C4-2B (cell line): ENCODE results near the gene RUNDC3A.

Experiments used
- H3K27ac ChIP-seq: fragments of 450-650 bp; 2 replicates; pipeline ENCODE4 v1.5.1; 2017
- CTCF ChIP-seq: fragments of 450-650 bp; conservative IDR thresholded peaks from 2 replicates; pipeline ENCODE4 v1.5.1; 2017; ENCODE audit warnings: mild to moderate bottlenecking
- ZFX ChIP-seq: fragments of 450-650 bp; IDR thresholded peaks from 2 replicates; pipeline ENCODE4 v1.6.1; 2017

RUNDC3A gene

DNA sequence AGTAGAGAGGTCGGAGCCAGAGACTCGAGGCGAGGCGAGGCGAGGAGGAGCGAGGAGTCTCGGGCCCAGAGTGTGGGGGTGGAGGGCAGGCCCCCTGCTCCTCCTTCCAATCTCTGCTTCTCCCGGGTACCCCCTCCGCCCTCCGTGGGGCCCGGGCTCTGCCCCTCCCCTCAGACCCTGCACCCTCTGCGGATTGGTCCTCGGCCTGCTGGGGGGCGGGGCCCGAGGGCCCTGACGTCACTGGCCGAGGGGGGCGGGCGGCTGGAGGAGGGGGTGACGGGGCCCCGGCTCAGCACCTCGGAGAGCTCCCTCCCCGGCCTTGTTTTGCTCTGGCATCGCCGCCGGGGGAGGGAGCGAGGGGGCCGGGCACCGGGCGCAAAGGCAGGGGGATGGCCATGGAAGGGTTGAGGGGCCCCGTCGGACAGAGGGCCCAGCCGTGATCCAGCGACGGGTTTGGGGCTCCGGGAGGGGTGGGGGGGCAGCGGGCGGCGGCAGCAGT, at the start of gene RUNDC3A:
Gene RUNDC3A, plus strand, starts transcription at position 282 of the 499 bp plus-strand sequence. CDS start 232 bp downstream, outside the sequence.
- TF ChIP-seq CTCF (no peak), ZFX (no peak)
- H3K27ac ChIP-seq, result no peak within 1 kb of the TSS

- no peak for TF ChIP-seq CTCF
- TF ChIP-seq ZFX, result no peak
Observed at GRCh38 chr17:44258811-44259351, 49.5 kb upstream of the RUNDC3A start.

GRCh38 chr17:44260296-44260695, 48.1 kb upstream of the RUNDC3A start:
- no peak for TF ChIP-seq ZFX
- no peak for TF ChIP-seq CTCF
- H3K27ac ChIP-seq, result no peak overlapping the region

More at GRCh38 chr17:44258811-44259351, 49.5 kb upstream of the RUNDC3A start:
- no peak overlapping the region for H3K27ac ChIP-seq

DNA sequence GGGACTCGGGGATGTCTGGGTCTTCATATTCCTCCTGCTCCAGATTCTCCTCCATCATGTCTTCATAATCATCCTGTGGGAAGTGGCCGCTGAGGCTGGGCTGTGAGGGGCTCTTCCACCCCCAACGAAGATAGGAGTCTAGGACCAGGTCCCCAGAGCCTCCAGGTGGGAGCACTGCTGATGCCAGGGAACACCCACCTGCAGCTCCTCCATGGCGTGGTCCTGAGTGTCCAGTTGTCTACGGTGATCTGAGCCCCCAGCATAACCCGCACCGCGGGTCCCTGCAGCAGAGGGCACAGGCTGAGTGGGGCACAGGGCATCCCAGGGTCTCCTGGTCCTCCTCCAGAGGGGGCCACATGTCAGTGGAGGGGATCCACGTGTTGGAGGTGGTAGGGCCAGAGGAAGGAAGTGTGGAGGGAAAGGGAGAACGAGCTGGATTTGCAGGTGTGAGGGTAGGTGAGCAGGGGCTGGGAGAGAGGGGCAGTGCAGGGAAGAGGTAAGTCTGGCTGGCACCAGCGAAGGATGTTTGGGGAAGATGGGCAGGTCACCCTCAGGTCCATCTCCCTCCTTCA, 45.7 kb upstream of the RUNDC3A start:
- TF ChIP-seq ZFX (no peak), CTCF (no peak)
- no peak overlapping the region for H3K27ac ChIP-seq

- no peak overlapping the region for H3K27ac ChIP-seq
- TF ChIP-seq ZFX (no peak), CTCF (no peak)
Observed at GRCh38 chr17:44263345-44263902, 45.0 kb upstream of the RUNDC3A start.

DNA sequence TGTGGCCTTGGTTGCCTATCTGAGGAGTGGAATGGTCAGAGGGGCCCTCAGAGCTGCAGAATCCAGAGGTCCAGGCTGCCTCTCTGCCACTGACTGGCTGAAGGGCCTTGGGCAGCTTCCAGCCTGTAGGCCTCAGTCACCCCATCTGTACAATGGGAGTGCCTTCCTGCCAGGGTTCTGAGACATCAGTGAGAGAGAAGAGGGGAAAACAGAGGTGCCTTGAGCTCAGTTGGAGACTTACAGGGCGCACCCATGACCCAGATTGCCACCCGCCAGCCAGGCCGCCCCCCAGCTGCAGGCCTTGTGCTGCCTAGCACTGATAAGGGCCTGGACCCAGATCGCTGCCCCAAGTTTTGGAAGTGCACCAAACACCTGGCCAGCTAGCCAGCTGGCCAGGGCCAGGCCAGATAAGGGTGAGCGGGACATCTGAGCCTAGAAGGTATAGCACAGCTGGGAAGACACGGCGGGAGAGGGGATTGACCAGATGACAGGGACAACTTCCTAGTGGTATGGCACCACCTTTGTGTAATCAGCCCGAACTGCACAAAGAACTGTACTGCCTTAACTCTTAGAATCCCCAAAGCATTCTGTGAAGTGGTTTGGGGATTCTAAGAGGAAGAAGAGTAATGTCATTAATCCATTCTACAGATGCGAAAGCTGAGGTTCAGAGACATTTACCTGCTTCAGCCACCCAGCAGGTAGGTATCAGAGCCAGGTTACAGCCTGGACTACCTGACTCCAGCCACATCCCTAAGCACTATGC, 41.8 kb upstream of the RUNDC3A start:
- TF ChIP-seq CTCF, result no peak
- no peak for TF ChIP-seq ZFX
- no peak overlapping the region for H3K27ac ChIP-seq

DNA sequence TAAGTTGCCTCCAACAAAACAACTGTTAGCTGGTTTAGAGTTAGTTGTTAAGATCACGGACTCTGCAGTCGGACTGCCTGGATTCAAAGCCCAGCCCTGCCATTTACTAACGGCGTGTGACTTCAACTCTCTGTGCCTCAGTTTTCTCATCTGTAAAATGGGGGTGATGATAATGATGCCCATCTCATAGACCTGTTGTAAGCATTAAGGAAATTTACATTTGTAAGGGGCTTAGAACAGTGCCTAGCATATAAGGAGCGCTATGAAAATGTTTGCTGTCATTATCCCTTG, 41.3 kb upstream of the RUNDC3A start:
- TF ChIP-seq CTCF (no peak), ZFX (no peak)
- no peak overlapping the region for H3K27ac ChIP-seq
